ENCODE measurements around the gene CDC42BPB. TPM values are rescaled to one million over a fixed set of nuclear protein-coding genes. Genes with fewer than 3 reads are reported as not detected.

The CDC42BPB gene
- total RNA-seq, 1 donor = 118 TPM

DNA sequence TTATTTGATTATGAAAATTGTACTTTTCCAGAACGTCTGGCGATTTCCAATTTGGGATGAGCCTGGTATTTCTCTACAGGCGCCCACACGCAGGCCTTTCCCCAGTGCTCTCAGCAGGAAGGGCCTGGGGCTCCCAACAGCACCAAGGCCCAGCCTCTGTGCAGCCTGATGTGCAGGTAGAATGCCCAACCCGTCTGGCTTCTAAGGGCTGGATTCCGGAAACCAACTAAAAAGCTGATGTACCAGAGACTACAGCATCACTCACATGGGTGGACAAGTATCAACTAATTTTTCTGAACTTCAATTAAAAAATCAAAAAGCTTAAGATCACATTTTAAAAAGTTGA, 25.8 kb downstream of the CDC42BPB start:
- no peak overlapping the region for H2AFZ ChIP-seq (ENCODE audit: low read length)
- H3K4me2 ChIP-seq (ENCODE audit: insufficient read depth, low read length) = no peak overlapping the region
- no peak overlapping the region for H3K4me3 ChIP-seq (ENCODE audit: insufficient read depth, low read length)
- no peak overlapping the region for H3K27ac ChIP-seq (ENCODE audit: low read depth, low read length)
- no peaks in the 10 kb centered on the region for H3K9me3 ChIP-seq (ENCODE audit: low read depth, low read length)
- H3K79me2 ChIP-seq (ENCODE audit: insufficient read depth, low read length) = peaks cover 89% of the 10 kb centered on the region
- H4K20me1 ChIP-seq (ENCODE audit: insufficient read depth, low read length) = peaks cover 43% of the 10 kb centered on the region
- no peaks in the 10 kb centered on the region for H3K36me3 ChIP-seq (ENCODE audit: insufficient read depth, low read length)
- TF ChIP-seq, protein P1, sequence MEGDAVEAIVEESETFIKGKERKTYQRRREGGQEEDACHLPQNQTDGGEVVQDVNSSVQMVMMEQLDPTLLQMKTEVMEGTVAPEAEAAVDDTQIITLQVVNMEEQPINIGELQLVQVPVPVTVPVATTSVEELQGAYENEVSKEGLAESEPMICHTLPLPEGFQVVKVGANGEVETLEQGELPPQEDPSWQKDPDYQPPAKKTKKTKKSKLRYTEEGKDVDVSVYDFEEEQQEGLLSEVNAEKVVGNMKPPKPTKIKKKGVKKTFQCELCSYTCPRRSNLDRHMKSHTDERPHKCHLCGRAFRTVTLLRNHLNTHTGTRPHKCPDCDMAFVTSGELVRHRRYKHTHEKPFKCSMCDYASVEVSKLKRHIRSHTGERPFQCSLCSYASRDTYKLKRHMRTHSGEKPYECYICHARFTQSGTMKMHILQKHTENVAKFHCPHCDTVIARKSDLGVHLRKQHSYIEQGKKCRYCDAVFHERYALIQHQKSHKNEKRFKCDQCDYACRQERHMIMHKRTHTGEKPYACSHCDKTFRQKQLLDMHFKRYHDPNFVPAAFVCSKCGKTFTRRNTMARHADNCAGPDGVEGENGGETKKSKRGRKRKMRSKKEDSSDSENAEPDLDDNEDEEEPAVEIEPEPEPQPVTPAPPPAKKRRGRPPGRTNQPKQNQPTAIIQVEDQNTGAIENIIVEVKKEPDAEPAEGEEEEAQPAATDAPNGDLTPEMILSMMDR (IDR thresholded peaks at IDR 0.05; ENCODE audit: extremely low read depth, low read depth, low read length) = no peak
- H3K4me1 ChIP-seq (ENCODE audit: insufficient read depth, low read length) = no peaks in the 10 kb centered on the region
- H3K27me3 ChIP-seq (ENCODE audit: insufficient read depth, low read length) = no peaks in the 10 kb centered on the region
- DNase-seq (ENCODE audit: insufficient read length, low spot score, missing footprints) = no peak

DNA sequence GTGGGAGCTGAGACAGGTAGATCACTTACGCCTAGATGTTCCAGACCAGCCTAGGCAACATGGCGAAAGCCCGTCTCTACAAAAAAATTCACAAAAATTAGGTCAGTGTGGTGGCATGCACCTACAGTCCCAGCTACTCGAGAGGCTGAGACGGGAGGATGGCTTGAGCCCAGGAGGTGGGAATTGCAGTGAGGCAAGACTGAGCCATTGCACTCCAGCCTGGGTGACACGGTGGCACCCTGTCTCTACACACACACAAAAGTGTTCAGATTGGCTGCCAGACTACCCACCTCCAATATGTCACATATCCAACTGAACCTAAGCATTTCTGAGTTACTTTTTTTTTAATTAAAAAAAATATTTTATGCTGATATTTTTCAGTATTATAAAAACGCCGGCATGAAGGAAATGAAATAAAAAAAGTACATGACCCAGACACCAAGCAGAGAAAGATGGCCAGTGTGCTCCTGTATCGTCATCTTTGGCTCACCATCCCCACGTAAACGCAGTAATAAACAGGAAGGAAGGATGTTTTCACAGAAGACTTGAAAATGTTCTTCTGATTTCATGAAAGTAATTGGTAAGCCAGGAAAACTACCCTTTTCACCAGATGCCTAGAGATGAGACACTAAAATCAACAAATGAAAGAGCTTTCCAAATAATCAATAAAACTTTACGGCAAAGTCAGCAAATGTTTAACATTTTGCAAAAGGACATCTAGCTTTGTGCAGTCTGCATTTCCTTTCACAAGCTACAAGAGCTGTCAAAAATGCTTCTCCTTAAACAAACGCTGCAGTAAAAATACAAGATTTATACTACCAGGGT, 26.4 kb downstream of the CDC42BPB start:
- H3K79me2 ChIP-seq (ENCODE audit: insufficient read depth, low read length) = peaks cover 90% of the 10 kb centered on the region
- no peaks in the 10 kb centered on the region for H3K36me3 ChIP-seq (ENCODE audit: insufficient read depth, low read length)
- no peaks in the 10 kb centered on the region for H3K9me3 ChIP-seq (ENCODE audit: low read depth, low read length)
- H2AFZ ChIP-seq (ENCODE audit: low read length) = no peak overlapping the region
- no peak overlapping the region for H3K4me3 ChIP-seq (ENCODE audit: insufficient read depth, low read length)
- H3K4me2 ChIP-seq (ENCODE audit: insufficient read depth, low read length) = no peak overlapping the region
- peaks cover under 1% of the 10 kb centered on the region for H3K4me1 ChIP-seq (ENCODE audit: insufficient read depth, low read length)
- H4K20me1 ChIP-seq (ENCODE audit: insufficient read depth, low read length) = peaks cover 39% of the 10 kb centered on the region
- no peak for DNase-seq (ENCODE audit: insufficient read length, low spot score, missing footprints)
- TF ChIP-seq, protein P1 (IDR thresholded peaks at IDR 0.05; ENCODE audit: extremely low read depth, low read depth, low read length) = no peak
- no peaks in the 10 kb centered on the region for H3K27me3 ChIP-seq (ENCODE audit: insufficient read depth, low read length)
- no peak overlapping the region for H3K27ac ChIP-seq (ENCODE audit: low read depth, low read length)

DNA sequence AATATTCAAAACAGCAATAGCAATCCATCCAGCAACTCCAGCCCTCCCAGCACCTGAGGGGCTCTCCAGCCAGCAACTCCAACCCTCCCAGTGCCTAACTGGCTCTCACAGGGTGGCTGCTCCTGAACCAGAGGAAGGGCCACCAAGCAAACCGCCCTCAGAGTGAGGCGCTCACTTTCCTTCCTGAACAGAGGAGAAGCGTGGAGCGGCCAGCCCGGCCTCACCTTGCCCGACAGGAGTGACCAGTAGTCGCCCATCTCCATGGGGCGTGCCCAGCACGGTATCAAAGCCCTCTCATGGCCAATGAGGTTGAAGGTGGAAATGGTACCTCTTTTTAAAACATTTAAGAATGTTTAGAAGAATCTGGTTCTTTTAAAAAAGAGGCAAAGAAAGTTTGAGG, 27.4 kb downstream of the CDC42BPB start:
- H3K4me1 ChIP-seq (ENCODE audit: insufficient read depth, low read length) = peaks cover 8% of the 10 kb centered on the region
- H3K27me3 ChIP-seq (ENCODE audit: insufficient read depth, low read length) = no peaks in the 10 kb centered on the region

DNA sequence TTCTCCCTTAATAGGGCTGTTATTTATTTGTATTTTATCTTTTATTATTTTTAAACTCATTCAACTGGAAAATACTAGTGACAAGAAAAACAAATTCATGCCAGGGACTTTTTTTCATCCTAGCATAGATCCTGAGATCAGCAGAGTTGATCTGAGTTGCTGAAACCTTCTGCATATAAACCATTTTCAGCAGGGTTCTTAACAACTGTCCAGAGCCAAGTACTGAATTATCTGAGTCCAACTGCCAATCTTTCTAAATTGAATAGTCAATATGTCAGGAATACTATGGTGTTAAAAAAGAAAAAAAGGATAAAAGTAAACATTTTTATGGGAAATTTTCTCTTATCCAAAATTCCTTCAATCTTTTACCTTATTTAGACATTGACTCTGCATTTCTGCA, 28.6 kb downstream of the CDC42BPB start:
- DNase-seq (ENCODE audit: insufficient read length, low spot score, missing footprints) = no peak
- Histone ChIP-seq H3K4me2 (ENCODE audit: insufficient read depth, low read length) (no peak overlapping the region), H3K4me3 (ENCODE audit: insufficient read depth, low read length) (no peak overlapping the region), H3K27me3 (ENCODE audit: insufficient read depth, low read length) (no peaks in the 10 kb centered on the region), H3K4me1 (ENCODE audit: insufficient read depth, low read length) (peaks cover 18% of the 10 kb centered on the region), H3K79me2 (ENCODE audit: insufficient read depth, low read length) (peaks cover 92% of the 10 kb centered on the region), H3K9me3 (ENCODE audit: low read depth, low read length) (no peaks in the 10 kb centered on the region), H3K36me3 (ENCODE audit: insufficient read depth, low read length) (no peaks in the 10 kb centered on the region), H3K27ac (ENCODE audit: low read depth, low read length) (no peak overlapping the region), H4K20me1 (ENCODE audit: insufficient read depth, low read length) (peaks cover 47% of the 10 kb centered on the region), H2AFZ (ENCODE audit: low read length) (no peak overlapping the region)
- TF ChIP-seq, protein P1 (IDR thresholded peaks at IDR 0.05; ENCODE audit: extremely low read depth, low read depth, low read length) = no peak

More for the DNA sequence above, 27.4 kb downstream of the CDC42BPB start:
- no peak overlapping the region for H2AFZ ChIP-seq (ENCODE audit: low read length)
- H3K4me3 ChIP-seq (ENCODE audit: insufficient read depth, low read length) = no peak overlapping the region
- TF ChIP-seq, protein P1 (IDR thresholded peaks at IDR 0.05; ENCODE audit: extremely low read depth, low read depth, low read length) = no peak
- peaks cover 44% of the 10 kb centered on the region for H4K20me1 ChIP-seq (ENCODE audit: insufficient read depth, low read length)
- H3K4me2 ChIP-seq (ENCODE audit: insufficient read depth, low read length) = no peak overlapping the region
- H3K9me3 ChIP-seq (ENCODE audit: low read depth, low read length) = no peaks in the 10 kb centered on the region
- H3K27ac ChIP-seq (ENCODE audit: low read depth, low read length) = no peak overlapping the region
- peaks cover 92% of the 10 kb centered on the region for H3K79me2 ChIP-seq (ENCODE audit: insufficient read depth, low read length)
- no peaks in the 10 kb centered on the region for H3K36me3 ChIP-seq (ENCODE audit: insufficient read depth, low read length)
- DNase-seq (ENCODE audit: insufficient read length, low spot score, missing footprints) = no peak
